DMS114 treated with DMSO at 0.1 percent for 48 hours (cell line): ENCODE measurements around the gene HHIPL2.
A peak's percentile ranks its signal among the peaks of the same experiment; 100 is the strongest.

ENCODE experiments used
- DNase-seq: peaks from one replicate; lab custom pipeline; 2025; ENCODE audit not compliant: unreplicated experiment; lab: John Stamatoyannopoulos, UW

HHIPL2 gene

GRCh38 chr1:222547944-222548671 lies at the start of gene HHIPL2:
Gene HHIPL2 (minus strand): TSS chr1:222548104. CDS start chr1:222548044, 60 bp downstream.
- DNase-seq, result no peak

GRCh38 chr1:222596696-222597095 lies 48.8 kb upstream of the HHIPL2 start:
- no peak for DNase-seq

- no peak for DNase-seq
These were observed 46.9 kb upstream of the HHIPL2 start for GRCh38 chr1:222594789-222595188.

GRCh38 chr1:222592171-222592570 lies 44.3 kb upstream of the HHIPL2 start:
- no peak for DNase-seq

- peak; percentile 86 for DNase-seq
These were observed 41.8 kb upstream of the HHIPL2 start, which contains the start of gene TAF1A for GRCh38 chr1:222589462-222590302. Gene TAF1A (minus strand): TSS chr1:222589933.

- DNase-seq, result no peak
These were observed 40.2 kb upstream of the HHIPL2 start for GRCh38 chr1:222588135-222588534.

GRCh38 chr1:222586842-222587241 lies 38.9 kb upstream of the HHIPL2 start:
- DNase-seq, result no peak

GRCh38 chr1:222583079-222583478 lies 35.2 kb upstream of the HHIPL2 start:
- DNase-seq, result no peak

GRCh38 chr1:222582099-222582774 lies 34.3 kb upstream of the HHIPL2 start:
- no peak for DNase-seq

- no peak for DNase-seq
These were observed 31.4 kb upstream of the HHIPL2 start for GRCh38 chr1:222579316-222579715.

GRCh38 chr1:222570837-222571236 lies 22.9 kb upstream of the HHIPL2 start:
- DNase-seq, result no peak

GRCh38 chr1:222561656-222562055 lies 13.8 kb upstream of the HHIPL2 start:
- no peak for DNase-seq

GRCh38 chr1:222557574-222557973 lies 9.7 kb upstream of the HHIPL2 start:
- no peak for DNase-seq

- DNase-seq, result no peak
These were observed 9.2 kb upstream of the HHIPL2 start for GRCh38 chr1:222557148-222557547.

GRCh38 chr1:222555992-222556615 lies 8.2 kb upstream of the HHIPL2 start:
- no peak for DNase-seq

GRCh38 chr1:222554177-222554576 lies 6.3 kb upstream of the HHIPL2 start:
- no peak for DNase-seq

GRCh38 chr1:222552882-222553281 lies 5.0 kb upstream of the HHIPL2 start:
- DNase-seq, result no peak

GRCh38 chr1:222547260-222547614 lies 667 bp downstream of the HHIPL2 start:
- no peak for DNase-seq

GRCh38 chr1:222546548-222547259 lies 1.2 kb downstream of the HHIPL2 start:
- DNase-seq, result no peak

- no peak for DNase-seq
These were observed 1.8 kb downstream of the HHIPL2 start for GRCh38 chr1:222546091-222546490.

- DNase-seq, result no peak
These were observed 4.1 kb downstream of the HHIPL2 start for GRCh38 chr1:222543817-222544216.
